GM19467 (cell line): ENCODE measurements around the gene FHL3.

Experiments used
- ATAC-seq: cut with Tn5 transposase; IDR thresholded peaks from one replicate; pipeline ENCODE4 v1.9.1; 2021; ENCODE audit warnings: mild to moderate bottlenecking, moderate library complexity; ENCODE audit not compliant: unreplicated experiment

Gene FHL3

GRCh38 chr1:38014724-38015424 lies 9.6 kb upstream of the FHL3 start:
- no peak for ATAC-seq

DNA sequence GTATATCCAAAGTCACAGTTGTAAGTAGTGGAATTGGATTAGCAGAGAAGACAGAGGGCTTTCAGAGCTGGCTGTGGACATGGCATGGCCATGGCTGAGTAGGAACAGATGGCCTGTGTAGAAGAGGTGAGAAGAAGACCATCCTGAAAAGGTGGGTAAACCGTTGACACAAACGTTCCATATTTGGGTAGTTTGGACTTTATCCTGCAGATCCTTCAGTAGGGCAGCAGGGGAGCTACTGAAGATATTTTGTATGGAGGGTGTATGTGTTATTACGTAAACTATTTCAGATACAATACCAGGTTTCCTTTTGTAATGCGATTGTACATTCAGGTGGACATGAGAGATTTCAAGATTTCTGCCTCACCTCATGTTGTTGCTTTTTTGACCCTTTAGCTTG lies 8.9 kb upstream of the FHL3 start:
- ATAC-seq = no peak

DNA sequence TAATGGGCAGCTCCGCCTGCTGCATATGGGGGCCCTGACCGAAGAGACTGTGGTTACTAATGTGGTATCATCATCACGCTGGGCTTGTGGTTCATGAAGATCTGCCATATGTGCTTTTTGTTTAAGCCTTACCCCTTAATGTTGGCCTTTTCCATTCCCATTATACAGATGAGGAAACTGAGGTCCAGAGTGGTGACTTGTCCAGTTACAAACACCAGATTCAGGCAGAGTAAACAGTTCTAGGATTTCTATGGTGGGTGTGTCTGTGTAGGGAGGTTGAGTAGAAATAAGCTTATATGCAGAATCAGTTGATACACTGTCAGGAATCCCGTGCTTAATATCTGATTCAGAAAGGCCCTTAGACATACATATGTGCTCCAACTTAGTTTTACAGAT lies 7.9 kb upstream of the FHL3 start:
- no peak for ATAC-seq

- peak; percentile 96 for ATAC-seq
Observed at GRCh38 chr1:38012363-38013226, 7.3 kb upstream of the FHL3 start, which contains the start of gene UTP11. Gene UTP11, plus strand, starts transcription at chr1:38012734. Its CDS starts 69 bp downstream, at chr1:38012803.

DNA sequence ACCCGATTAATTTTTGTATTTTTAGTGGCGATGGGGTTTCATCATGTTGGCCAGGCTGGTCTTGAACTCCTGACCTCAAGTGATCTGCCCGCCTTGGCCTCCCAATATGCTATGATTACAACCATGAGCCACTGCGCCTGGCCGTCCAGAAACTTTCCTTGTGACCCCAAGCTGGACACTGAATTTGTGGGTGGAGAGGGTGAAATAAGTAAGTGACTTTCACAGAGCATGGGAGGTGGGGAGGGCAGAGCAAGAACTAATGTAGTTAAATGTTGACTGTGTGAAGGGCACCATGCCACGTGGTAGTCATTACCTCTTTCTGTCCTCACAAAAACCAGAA lies 4.5 kb upstream of the FHL3 start:
- no peak for ATAC-seq

DNA sequence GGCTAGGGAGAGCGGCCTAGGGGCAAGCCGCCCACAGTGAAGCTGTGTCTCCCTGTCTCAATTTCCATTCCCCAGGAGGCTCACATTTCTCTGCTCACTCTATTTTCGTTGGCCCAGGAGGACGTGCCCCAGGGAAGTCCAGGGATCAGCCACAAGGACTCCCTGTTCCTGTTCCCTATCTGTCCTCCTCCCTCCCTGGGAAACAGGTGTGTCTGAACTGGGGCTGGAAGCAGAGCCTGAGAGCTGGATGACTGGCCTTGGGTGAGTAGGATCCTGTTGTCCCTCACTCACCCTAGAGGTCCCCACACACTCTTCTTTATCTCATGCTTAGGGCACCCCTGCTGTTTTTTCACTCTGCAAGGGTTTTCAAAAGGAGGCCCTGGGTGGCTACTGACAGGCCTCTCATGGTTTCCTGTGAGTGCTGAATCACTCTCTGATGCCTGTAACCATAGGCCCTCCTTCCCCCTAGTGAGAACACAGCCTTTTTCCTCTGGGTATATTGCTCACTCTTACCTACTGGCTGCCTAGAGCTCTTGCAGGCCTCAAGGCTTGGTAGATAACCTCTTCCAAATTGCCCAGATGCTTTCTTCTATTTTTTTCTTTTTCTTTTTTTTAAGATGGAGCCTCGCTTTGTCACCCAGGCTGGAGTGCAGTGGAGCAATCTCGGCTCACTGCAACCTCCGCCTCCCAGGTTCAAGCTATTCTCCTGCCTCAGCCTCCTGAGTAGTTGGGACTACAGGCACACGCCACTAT lies 4.0 kb upstream of the FHL3 start:
- no peak for ATAC-seq

GRCh38 chr1:38006008-38006828 lies 904 bp upstream of the FHL3 start:
- no peak for ATAC-seq

- ATAC-seq = no peak
Observed at GRCh38 chr1:38004284-38005108, 818 bp downstream of the FHL3 start.

DNA sequence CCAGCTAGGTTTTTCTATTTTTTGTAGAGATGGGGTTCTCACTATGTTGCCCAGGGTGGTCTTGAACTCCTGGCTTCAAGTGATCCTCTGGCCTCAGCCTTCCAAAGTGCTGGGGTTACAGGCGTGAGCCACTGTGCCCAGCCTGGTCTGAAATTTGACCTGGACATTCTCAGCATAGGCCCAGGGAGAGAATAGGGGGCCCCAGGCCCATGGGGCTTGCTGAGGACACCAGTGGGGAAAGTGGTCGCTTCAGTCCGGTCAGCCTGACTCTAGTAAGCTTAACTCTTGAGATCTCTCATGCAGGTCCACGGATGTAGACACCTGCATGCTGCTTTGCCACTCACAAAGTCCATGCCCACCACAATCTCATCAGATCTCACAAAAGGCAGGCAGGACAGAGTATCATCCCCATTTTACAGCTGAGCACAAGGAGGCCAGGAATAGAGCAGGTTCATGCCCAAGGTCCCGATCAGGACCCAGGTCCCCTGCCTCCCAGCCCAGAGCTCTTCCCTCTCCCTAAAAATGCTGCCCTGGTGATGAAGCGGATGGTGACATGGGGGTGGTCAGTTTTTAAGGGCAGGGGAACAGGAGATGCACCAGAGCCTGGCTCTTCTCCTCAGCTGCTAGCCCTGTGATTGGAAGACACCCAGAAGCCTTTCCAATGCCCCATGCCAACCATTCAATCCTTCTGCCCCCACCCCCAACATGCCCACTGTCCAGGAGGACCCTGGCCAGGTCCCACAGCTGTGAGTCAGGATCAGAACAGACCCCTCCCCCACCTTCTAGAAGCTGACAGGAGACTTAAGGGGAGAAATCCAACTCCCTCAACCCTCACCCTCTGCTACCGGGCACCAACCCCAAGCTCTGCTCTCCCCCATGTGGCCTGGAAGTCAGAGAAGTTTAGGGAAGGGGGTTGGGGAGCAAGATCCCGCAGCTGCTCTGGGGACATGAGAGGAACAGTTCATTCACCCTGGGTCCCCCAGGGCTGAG lies 1.8 kb downstream of the FHL3 start:
- ATAC-seq = no peak

- no peak for ATAC-seq
Observed at GRCh38 chr1:38000529-38001455, 4.5 kb downstream of the FHL3 start.

GRCh38 chr1:38000233-38000528 lies 5.1 kb downstream of the FHL3 start:
- no peak for ATAC-seq

DNA sequence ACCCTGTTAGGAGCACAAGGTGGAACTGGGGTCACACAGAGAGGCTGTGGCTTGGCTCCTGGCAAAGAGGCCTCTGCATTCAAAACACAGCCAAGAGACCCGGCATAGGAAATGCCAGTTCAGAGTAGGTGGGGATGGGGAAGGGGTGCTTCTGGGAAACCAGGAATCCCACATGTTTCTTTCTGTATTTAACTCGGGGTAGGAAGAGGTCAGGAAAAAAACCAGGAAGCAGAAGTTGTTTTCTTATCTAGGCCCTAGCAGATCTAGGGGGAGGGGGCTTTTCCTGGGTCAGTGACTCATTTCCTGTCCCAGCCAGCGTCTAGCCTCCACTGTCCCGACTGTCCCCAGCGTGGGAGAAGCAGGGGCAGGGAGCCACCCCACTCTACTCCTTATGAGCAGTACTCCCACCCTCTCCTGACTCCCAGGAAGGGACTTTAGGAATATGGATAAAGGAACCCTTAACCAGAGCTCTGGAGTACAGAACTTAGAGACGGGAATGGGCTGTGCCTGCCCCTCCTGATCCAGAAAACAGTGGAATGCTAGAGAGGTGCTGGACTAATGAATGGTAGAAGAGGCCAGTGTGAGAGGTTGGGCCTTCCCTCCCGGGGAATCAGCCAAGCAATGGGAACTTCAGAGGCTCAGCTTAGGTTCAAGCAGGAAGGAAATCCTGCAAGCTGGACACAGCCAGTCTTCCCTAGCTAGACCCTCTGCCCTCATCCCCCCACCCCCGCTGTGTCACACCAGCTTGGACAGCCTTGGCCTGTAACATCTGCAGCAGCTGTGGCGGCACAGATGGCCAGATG lies 5.7 kb downstream of the FHL3 start:
- no peak for ATAC-seq

GRCh38 chr1:37998913-37999429 lies 6.3 kb downstream of the FHL3 start:
- no peak for ATAC-seq

DNA sequence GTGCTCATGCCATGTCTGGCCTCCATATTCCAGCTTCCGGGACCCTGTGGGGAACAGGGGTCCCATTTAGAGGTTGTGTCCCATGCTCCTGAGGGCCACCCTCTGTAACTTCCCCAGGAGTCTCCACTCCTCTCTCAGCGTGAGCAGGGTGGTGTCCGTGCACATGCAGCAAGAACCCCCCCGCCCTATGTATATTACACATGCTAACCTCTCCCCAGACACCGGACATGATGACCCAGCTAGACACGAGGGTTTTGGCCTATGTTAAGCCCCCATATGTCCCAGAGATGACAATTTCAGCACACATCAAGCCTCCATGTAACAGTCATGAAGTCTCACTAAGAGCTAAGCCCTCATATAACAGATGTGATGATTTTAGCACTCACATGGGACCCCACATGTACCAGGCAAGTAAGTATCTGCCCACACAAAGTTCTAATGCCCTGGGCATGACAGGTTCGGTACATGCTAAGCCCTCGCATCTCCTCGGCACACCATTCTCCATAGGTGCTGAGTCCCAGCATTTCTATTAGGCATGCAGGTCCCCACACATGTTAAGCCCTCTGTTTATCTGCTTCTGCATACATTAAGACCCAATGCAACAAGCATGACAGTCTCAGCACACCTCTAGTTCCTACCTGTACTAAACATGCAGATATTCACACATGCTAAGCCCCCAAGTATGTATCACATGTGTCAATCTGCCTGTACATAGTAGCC lies 7.1 kb downstream of the FHL3 start:
- no peak for ATAC-seq

- ATAC-seq = no peak
Observed at GRCh38 chr1:37997256-37998088, 7.8 kb downstream of the FHL3 start.
